CD4-positive, alpha-beta memory T cell (primary cell): ENCODE measurements around the gene SYCP3. TPM values are rescaled to one million over a fixed set of nuclear protein-coding genes. Genes with fewer than 3 reads are reported as not detected.
A peak's percentile ranks its signal among the peaks of the same experiment; 100 is the strongest.

ENCODE experiments used
- CTCF ChIA-PET: fragments of 350-600 bp; sonication (Branson Sonifier 250); formaldehyde crosslinking; loops from one replicate; lab custom pipeline; 2021; ENCODE audit warnings: inconsistent platforms; ENCODE audit not compliant: partially characterized antibody; lab: Charles Lee
- POLR2A ChIA-PET: fragments of 350-600 bp; sonication (Branson Sonifier 250); formaldehyde crosslinking; loops from one replicate; lab custom pipeline; 2021; ENCODE audit not compliant: partially characterized antibody; lab: Charles Lee
- DNase-seq, 5 donors: peaks; one replicate each; pipeline versions ENCODE4 v3.0.0 to v3.0.0-alpha.2; 2020 to 2022; ENCODE audit warnings: mixed read lengths in 1 of 5
- H3K27ac ChIP-seq: one replicate; pipeline ENCODE4 v1.7.0; 2013; ENCODE audit warnings: low read depth, low read length
- H3K27me3 ChIP-seq: 2 replicates; pipeline ENCODE4 v1.7.0; 2013; ENCODE audit warnings: mild to moderate bottlenecking, low read length, moderate library complexity; ENCODE audit not compliant: insufficient read depth
- H3K36me3 ChIP-seq: 2 replicates; pipeline ENCODE4 v1.7.0; 2013; ENCODE audit warnings: mild to moderate bottlenecking, low read length, moderate library complexity; ENCODE audit not compliant: insufficient read depth
- H3K4me1 ChIP-seq: 2 replicates; pipeline ENCODE4 v1.7.0; 2013; ENCODE audit warnings: mild to moderate bottlenecking, low read length, moderate library complexity; ENCODE audit not compliant: insufficient read depth
- H3K4me3 ChIP-seq, 2 donors: one replicate each; pipeline ENCODE4 v1.7.0; 2013; ENCODE audit warnings: low read length in 2 of 2, mild to moderate bottlenecking in 1 of 2
- H3K9me3 ChIP-seq, 2 donors: one replicate each; pipeline ENCODE4 v1.7.0; 2013; ENCODE audit warnings: low read length in 2 of 2, control low read depth in 1 of 2; ENCODE audit not compliant: control insufficient read depth in 1 of 2
- H3K27ac Mint-ChIP-seq, 7 donors: one replicate each; pipeline ENCODE4 v1.8.0; 2020 to 2021; ENCODE audit warnings: mixed read lengths in 7 of 7, mild to moderate bottlenecking in 6 of 7, inconsistent platforms in 3 of 7, moderate library complexity in 3 of 7
- H3K27me3 Mint-ChIP-seq, 2 donors: one replicate each; pipeline ENCODE4 v1.8.0; 2020 to 2021; ENCODE audit warnings: mixed read lengths in 2 of 2
- H3K36me3 Mint-ChIP-seq, 2 donors: one replicate each; pipeline ENCODE4 v1.8.0; 2020 to 2021; ENCODE audit warnings: mixed read lengths in 2 of 2, inconsistent platforms in 1 of 2, mild to moderate bottlenecking in 1 of 2
- H3K4me1 Mint-ChIP-seq, 4 donors: one replicate each; pipeline ENCODE4 v1.8.0; 2020 to 2021; ENCODE audit warnings: mixed read lengths in 4 of 4, mild to moderate bottlenecking in 1 of 4
- H3K4me3 Mint-ChIP-seq, 8 donors: one replicate each; pipeline ENCODE4 v1.8.0; 2020 to 2021; ENCODE audit warnings: mixed read lengths in 8 of 8, mild to moderate bottlenecking in 7 of 8, moderate library complexity in 6 of 8, inconsistent platforms in 3 of 8
- H3K9me3 Mint-ChIP-seq, 8 donors: one replicate each; pipeline ENCODE4 v1.8.0; 2020 to 2021; ENCODE audit warnings: mixed read lengths in 8 of 8, mild to moderate bottlenecking in 5 of 8, inconsistent platforms in 3 of 8, moderate library complexity in 1 of 8
- intact Hi-C: fragments of 100-400 bp; cut with micrococcal nuclease; formaldehyde crosslinking; loops from one replicate; pipeline ENCODE4 v1.15.1; 2023
- polyA plus RNA-seq, 2 donors: library from polyadenylated mRNA; unstranded; fragments of 300-500 nt; fragmentation: Illumina TruSeq; gene quantifications; one replicate each; pipeline ENCODE4 v1.2.3, GENCODE V29; 2021
- total RNA-seq, 2 experiments: library from RNA; stranded (reverse); gene quantifications; one replicate each; pipeline ENCODE4 v1.2.3, GENCODE V29; 2021

Gene SYCP3
- total and polyA plus RNA-seq, 4 experiments from 2014 or later: 0.15 to 0.28 (median 0.23) TPM; not detected in 1

GRCh38 chr12:101773650-101774162 lies 34.4 kb upstream of the SYCP3 start:
- Mint-ChIP-seq H3K27me3 (no peaks in the 10 kb centered on the region), H3K27ac (peak overlapping the region in 2 of 7 donors; percentile 3 to 69), H3K9me3 (peaks cover 0 to 2% (median 0%) of the 10 kb centered on the region in 8 donors), H3K36me3 (peaks cover 5 to 46% of the 10 kb centered on the region in 2 donors), H3K4me1 (peaks cover 0 to 4% (median 2%) of the 10 kb centered on the region in 4 donors), H3K4me3 (no peak overlapping the region)
- Histone ChIP-seq H3K36me3 (peaks cover 22% of the 10 kb centered on the region), H3K4me1 (no peaks in the 10 kb centered on the region), H3K27me3 (no peaks in the 10 kb centered on the region), H3K27ac (no peak overlapping the region), H3K9me3 (no peaks in the 10 kb centered on the region), H3K4me3 (no peak overlapping the region)
- intact Hi-C loops: loop anchor here (1.0 to 10.0 kb wide), 4 partner anchors 58 to 291 kb away; partner anchors contain the start of gene WASHC3
- DNase-seq: peak; percentile 47 to 72 (median 69)
- CTCF ChIA-PET: interaction anchor here (0.6 to 6.5 kb wide), 16 partner anchors 12 to 359 kb away, joined by 3 to 458 read pairs (median 4); partner anchors contain the start of genes DRAM1 and GNPTAB
- POLR2A ChIA-PET: interaction anchor here (0.6 to 1.9 kb wide), 7 partner anchors 47 to 104 kb away, joined by 3 to 21 read pairs (median 3); partner anchors contain the start of gene GNPTAB

- no peak overlapping the region for H3K4me3 Mint-ChIP-seq
- no peaks in the 10 kb centered on the region for H3K27me3 ChIP-seq
- H3K27me3 Mint-ChIP-seq: no peaks in the 10 kb centered on the region
- peaks cover 18% of the 10 kb centered on the region for H3K36me3 ChIP-seq
- ChIA-PET CTCF (interaction anchor here (0.6 to 6.5 kb wide), 12 partner anchors 8 to 301 kb away, joined by 3 to 458 read pairs (median 4); partner anchors contain the start of gene GNPTAB), POLR2A (interaction anchor here (1.7 to 1.9 kb wide), 2 partner anchors 52 to 67 kb away, joined by 8 to 21 read pairs; no protein-coding TSS in a partner anchor)
- H3K9me3 ChIP-seq: no peaks in the 10 kb centered on the region
- H3K36me3 Mint-ChIP-seq: peaks cover 7 to 50% of the 10 kb centered on the region in 2 donors
- DNase-seq: no peak
- H3K4me1 Mint-ChIP-seq: peaks cover 0 to 4% (median 2%) of the 10 kb centered on the region in 4 donors
- H3K9me3 Mint-ChIP-seq: peaks cover 0 to 2% (median 0%) of the 10 kb centered on the region in 8 donors
- no peak overlapping the region for H3K4me3 ChIP-seq
- no peak overlapping the region for H3K27ac Mint-ChIP-seq
- no peaks in the 10 kb centered on the region for H3K4me1 ChIP-seq
- no peak overlapping the region for H3K27ac ChIP-seq
- intact Hi-C loops: loop anchor here (2.0 to 10.0 kb wide), 2 partner anchors 145 to 293 kb away; partner anchors contain the start of gene WASHC3
These were observed 32.9 kb upstream of the SYCP3 start for GRCh38 chr12:101772012-101772775.

- intact Hi-C loops: loop anchor here (10.0 kb wide), 1 partner anchor 295 kb away; the partner anchor contains the start of gene WASHC3
- Histone ChIP-seq H3K4me3 (no peak overlapping the region), H3K27me3 (no peaks in the 10 kb centered on the region), H3K9me3 (no peaks in the 10 kb centered on the region), H3K36me3 (peaks cover 16% of the 10 kb centered on the region), H3K4me1 (no peaks in the 10 kb centered on the region), H3K27ac (no peak overlapping the region)
- Mint-ChIP-seq H3K4me3 (no peak overlapping the region), H3K4me1 (peaks cover 0 to 4% (median 2%) of the 10 kb centered on the region in 4 donors), H3K36me3 (peaks cover 14 to 59% of the 10 kb centered on the region in 2 donors), H3K27me3 (no peaks in the 10 kb centered on the region), H3K9me3 (peaks cover 0 to 2% (median 0%) of the 10 kb centered on the region in 8 donors), H3K27ac (peak overlapping the region in 2 of 7 donors; percentile 14 to 36)
- CTCF ChIA-PET: interaction anchor here (1.9 to 6.5 kb wide), 2 partner anchors 10 to 66 kb away, joined by 8 to 458 read pairs; partner anchors contain the start of gene GNPTAB
- no peak for DNase-seq
- POLR2A ChIA-PET: no interaction called here
These were observed 30.6 kb upstream of the SYCP3 start for GRCh38 chr12:101769865-101770264.

GRCh38 chr12:101768781-101769180 lies 29.5 kb upstream of the SYCP3 start:
- CTCF ChIA-PET: interaction anchor here (0.7 to 6.5 kb wide), 5 partner anchors 9 to 148 kb away, joined by 3 to 458 read pairs (median 5); partner anchors contain the start of gene GNPTAB
- Mint-ChIP-seq H3K4me1 (peaks cover 0 to 4% (median 1%) of the 10 kb centered on the region in 4 donors), H3K9me3 (peaks cover 0 to 2% (median 0%) of the 10 kb centered on the region in 8 donors), H3K36me3 (peaks cover 19 to 64% of the 10 kb centered on the region in 2 donors), H3K27ac (peak overlapping the region in 2 of 7 donors; percentile 19 to 83), H3K4me3 (no peak overlapping the region), H3K27me3 (no peaks in the 10 kb centered on the region)
- POLR2A ChIA-PET: no interaction called here
- DNase-seq: no peak
- H3K27ac ChIP-seq: no peak overlapping the region
- H3K4me3 ChIP-seq: no peak overlapping the region
- no peaks in the 10 kb centered on the region for H3K9me3 ChIP-seq
- peaks cover 20% of the 10 kb centered on the region for H3K36me3 ChIP-seq
- H3K27me3 ChIP-seq: no peaks in the 10 kb centered on the region
- no peaks in the 10 kb centered on the region for H3K4me1 ChIP-seq
- intact Hi-C loops: no loop called here

GRCh38 chr12:101767537-101767936 lies 28.3 kb upstream of the SYCP3 start:
- no peak overlapping the region for H3K27ac Mint-ChIP-seq
- H3K36me3 ChIP-seq: peaks cover 20% of the 10 kb centered on the region

GRCh38 chr12:101764051-101764792 lies 25.0 kb upstream of the SYCP3 start:
- no peak overlapping the region for H3K27ac ChIP-seq
- H3K4me3 ChIP-seq: no peak overlapping the region
- no peaks in the 10 kb centered on the region for H3K4me1 ChIP-seq
- CTCF ChIA-PET: interaction anchor here (1.0 to 1.3 kb wide), 2 partner anchors 8 to 76 kb away, joined by 3 to 4 read pairs; no protein-coding TSS in a partner anchor
- no peaks in the 10 kb centered on the region for H3K27me3 ChIP-seq
- intact Hi-C loops: no loop called here
- H3K27ac Mint-ChIP-seq: no peak overlapping the region
- no peaks in the 10 kb centered on the region for H3K27me3 Mint-ChIP-seq
- DNase-seq: no peak
- H3K9me3 Mint-ChIP-seq: no peaks in the 10 kb centered on the region
- no peaks in the 10 kb centered on the region for H3K9me3 ChIP-seq
- no peak overlapping the region for H3K4me3 Mint-ChIP-seq
- peaks cover 24 to 58% of the 10 kb centered on the region in 2 donors for H3K36me3 Mint-ChIP-seq
- peaks cover 7% of the 10 kb centered on the region for H3K36me3 ChIP-seq
- H3K4me1 Mint-ChIP-seq: peaks cover 0 to 3% (median 1%) of the 10 kb centered on the region in 4 donors
- POLR2A ChIA-PET: interaction anchor here (1.3 kb wide), 1 partner anchor 9 kb away, joined by 3 read pairs; no protein-coding TSS in a partner anchor

More at GRCh38 chr12:101767537-101767936, 28.3 kb upstream of the SYCP3 start:
- H3K4me1 ChIP-seq: no peaks in the 10 kb centered on the region
- ChIA-PET CTCF (interaction anchor here (0.9 to 1.8 kb wide), 5 partner anchors 8 to 73 kb away, joined by 3 to 6 read pairs (median 4); no protein-coding TSS in a partner anchor), POLR2A (no interaction called here)
- no peak overlapping the region for H3K4me3 ChIP-seq
- no peak overlapping the region for H3K27ac ChIP-seq
- Mint-ChIP-seq H3K36me3 (peaks cover 23 to 66% of the 10 kb centered on the region in 2 donors), H3K4me3 (no peak overlapping the region), H3K4me1 (peaks cover 0 to 4% (median 1%) of the 10 kb centered on the region in 4 donors), H3K27me3 (no peaks in the 10 kb centered on the region), H3K9me3 (peaks cover 0 to 2% (median 0%) of the 10 kb centered on the region in 8 donors)
- no peaks in the 10 kb centered on the region for H3K9me3 ChIP-seq
- no peak for DNase-seq
- no peaks in the 10 kb centered on the region for H3K27me3 ChIP-seq
- intact Hi-C loops: no loop called here
